HG03558 (cell line): Measurements from ENCODE around the gene SLC22A12.

Experiments
- ATAC-seq: cut with Tn5 transposase; IDR thresholded peaks from one replicate; pipeline ENCODE4 v1.9.1; 2021; ENCODE audit warnings: moderate number of reproducible peaks; ENCODE audit not compliant: unreplicated experiment; ENCODE audit errors: extremely low read depth

SLC22A12 gene

GRCh38 chr11:64641596-64642417, 50.8 kb downstream of the SLC22A12 start:
- no peak for ATAC-seq

- no peak for ATAC-seq
These were observed 51.4 kb downstream of the SLC22A12 start for GRCh38 chr11:64642418-64642735.

GRCh38 chr11:64642871-64643255, 51.8 kb downstream of the SLC22A12 start:
- ATAC-seq, result no peak

- ATAC-seq, result no peak
These were observed 52.3 kb downstream of the SLC22A12 start for GRCh38 chr11:64643256-64643881.

GRCh38 chr11:64643920-64644646, 53.1 kb downstream of the SLC22A12 start:
- ATAC-seq, result no peak

GRCh38 chr11:64644647-64645275, 53.7 kb downstream of the SLC22A12 start:
- ATAC-seq, result no peak

- ATAC-seq, result no peak
These were observed 56.2 kb downstream of the SLC22A12 start for GRCh38 chr11:64647019-64647779.

- ATAC-seq, result no peak
These were observed 57.5 kb downstream of the SLC22A12 start for GRCh38 chr11:64648551-64648950.

- ATAC-seq, result no peak
These were observed 58.3 kb downstream of the SLC22A12 start for GRCh38 chr11:64649291-64649697.

- ATAC-seq, result no peak
These were observed 60.0 kb downstream of the SLC22A12 start for GRCh38 chr11:64650923-64651523.
